PC-9 (cell line): ENCODE results near the gene PDZD7. TPM values are rescaled to one million over a fixed set of nuclear protein-coding genes. Genes with fewer than 3 reads are reported as not detected.

Experiments
- BruUV-seq: library from RNA; stranded (reverse); fragments of 400-500 nt; replicated peaks from 2 replicates; lab custom pipeline; 2021; lab: Mats Ljungman, UMichigan
- CTCF ChIA-PET: fragments of 300-600 bp; sonication (Branson Sonifier 250); formaldehyde crosslinking; loops from one replicate; lab custom pipeline; 2022; ENCODE audit warnings: antibody characterized with exemption; lab: Charles Lee
- POLR2A ChIA-PET: fragments of 300-600 bp; sonication (Branson Sonifier 250); formaldehyde crosslinking; loops from one replicate; lab custom pipeline; 2022; ENCODE audit warnings: antibody characterized with exemption; ENCODE audit not compliant: unreplicated experiment; lab: Charles Lee
- DNase-seq, 2 experiments: peaks; one replicate each; pipeline versions ENCODE4 v3.0.0 to v3.0.0-alpha.2; 2015 to 2022; ENCODE audit warnings: mixed read lengths in 1 of 2
- H2AFZ ChIP-seq: fragments of 200-600 bp; sonication (generic); 2 replicates; pipeline ENCODE4 v1.8.1; 2017; ENCODE audit warnings: antibody characterized with exemption
- H3F3A ChIP-seq: fragments of 200-600 bp; sonication (generic); 2 replicates; pipeline ENCODE4 v1.8.1; 2017; ENCODE audit warnings: antibody characterized with exemption, mild to moderate bottlenecking, low read depth; ENCODE audit not compliant: insufficient read depth
- H3K27ac ChIP-seq: fragments of 200-600 bp; sonication (generic); 2 replicates; pipeline ENCODE4 v1.6.1; 2016; ENCODE audit warnings: mixed run types
- H3K27me3 ChIP-seq: fragments of 200-600 bp; sonication (generic); 2 replicates; pipeline ENCODE4 v1.6.1; 2016; ENCODE audit warnings: low read depth, mixed run types; ENCODE audit not compliant: insufficient read depth
- H3K36me3 ChIP-seq: fragments of 200-600 bp; sonication (generic); 2 replicates; pipeline ENCODE4 v1.6.1; 2016; ENCODE audit warnings: low read depth, mixed run types
- H3K4me1 ChIP-seq: fragments of 200-600 bp; sonication (generic); replicated peaks from 2 replicates; pipeline ENCODE4 v1.6.1; 2016; ENCODE audit warnings: mixed run types; ENCODE audit not compliant: insufficient read depth
- H3K4me2 ChIP-seq: fragments of 200-600 bp; sonication (generic); 2 replicates; pipeline ENCODE4 v1.6.1; 2017; ENCODE audit warnings: mixed run types
- H3K4me3 ChIP-seq: fragments of 200-600 bp; sonication (generic); 2 replicates; pipeline ENCODE4 v1.6.1; 2016; ENCODE audit warnings: mixed run types
- H3K79me2 ChIP-seq: fragments of 200-600 bp; sonication (generic); 2 replicates; pipeline ENCODE4 v1.6.1; 2017; ENCODE audit warnings: low read depth, mixed run types
- H3K9me2 ChIP-seq: fragments of 200-600 bp; sonication (generic); 2 replicates; pipeline ENCODE4 v1.8.1; 2017; ENCODE audit warnings: mild to moderate bottlenecking; ENCODE audit not compliant: insufficient read depth
- H3K9me3 ChIP-seq: fragments of 200-600 bp; sonication (generic); 2 replicates; pipeline ENCODE4 v1.8.1; 2016; ENCODE audit warnings: low read depth; ENCODE audit not compliant: insufficient read depth
- H4K20me1 ChIP-seq: fragments of 200-600 bp; sonication (generic); 2 replicates; pipeline ENCODE4 v1.8.1; 2017; ENCODE audit not compliant: insufficient read depth
- EZH2 ChIP-seq: fragments of 200-600 bp; sonication (generic); IDR thresholded peaks from 2 replicates; pipeline ENCODE4 v1.8.0; 2017; ENCODE audit warnings: antibody characterized with exemption, low read depth
- intact Hi-C: fragments of 100-400 bp; cut with micrococcal nuclease; formaldehyde crosslinking; loops from one replicate; pipeline ENCODE4 v1.10.0; 2022; ENCODE audit not compliant: unreplicated experiment
- total RNA-seq: library from RNA; stranded (reverse); gene quantifications from 2 replicates; pipeline ENCODE4 v1.2.3, GENCODE V29; 2021
- TF ChIP-seq, protein P1 (sequence below): fragments of 200-600 bp; sonication (generic); conservative IDR thresholded peaks from 2 replicates; pipeline ENCODE4 v1.6.1; 2017; ENCODE audit warnings: mixed run types, antibody characterized with exemption, mild to moderate bottlenecking, moderate library complexity

The PDZD7 gene
- total RNA-seq, 1 experiment from 2014 or later: 2.8 TPM

DNA sequence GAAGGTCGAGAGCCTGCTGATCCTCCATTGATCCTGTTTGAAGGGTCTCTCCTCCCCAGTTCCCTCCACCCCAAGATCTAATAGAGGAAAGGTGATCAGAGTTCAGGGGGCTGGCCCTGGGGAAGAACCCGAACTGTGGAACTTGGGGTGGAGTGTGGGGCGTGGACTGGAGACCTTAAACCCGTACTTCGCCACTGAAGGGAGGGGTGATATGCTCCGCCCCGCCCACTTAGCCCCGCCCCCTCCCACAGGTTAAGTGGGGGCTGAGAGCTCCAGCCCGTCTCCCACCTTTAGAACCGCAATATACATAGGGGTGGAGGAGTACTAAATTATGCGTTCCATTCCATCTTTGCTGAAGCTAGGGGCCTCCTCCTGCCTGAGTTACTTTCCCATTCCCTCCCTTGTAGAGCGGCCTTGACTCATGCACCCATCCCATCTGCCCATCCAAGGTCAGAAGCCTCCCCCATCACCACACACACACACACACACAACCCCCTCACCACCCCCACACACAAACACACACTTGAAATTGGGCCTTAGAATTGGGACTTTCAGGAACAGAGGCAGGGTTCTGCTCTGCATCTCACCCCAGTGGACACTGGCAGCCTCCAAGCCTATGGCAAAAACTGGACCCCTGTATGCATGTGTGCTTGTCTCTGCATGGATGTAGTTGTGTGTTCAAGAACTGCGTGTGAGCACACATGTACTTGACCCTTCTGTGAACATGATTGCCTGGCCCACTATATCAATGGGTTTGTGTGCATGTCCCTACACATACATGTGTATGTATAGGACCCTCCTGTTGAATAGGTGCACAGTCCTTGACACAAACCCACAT is 60.6 kb downstream of the PDZD7 start:
- no peak overlapping the region for H2AFZ ChIP-seq
- no peak for DNase-seq
- CTCF ChIA-PET: no interaction called here

DNA sequence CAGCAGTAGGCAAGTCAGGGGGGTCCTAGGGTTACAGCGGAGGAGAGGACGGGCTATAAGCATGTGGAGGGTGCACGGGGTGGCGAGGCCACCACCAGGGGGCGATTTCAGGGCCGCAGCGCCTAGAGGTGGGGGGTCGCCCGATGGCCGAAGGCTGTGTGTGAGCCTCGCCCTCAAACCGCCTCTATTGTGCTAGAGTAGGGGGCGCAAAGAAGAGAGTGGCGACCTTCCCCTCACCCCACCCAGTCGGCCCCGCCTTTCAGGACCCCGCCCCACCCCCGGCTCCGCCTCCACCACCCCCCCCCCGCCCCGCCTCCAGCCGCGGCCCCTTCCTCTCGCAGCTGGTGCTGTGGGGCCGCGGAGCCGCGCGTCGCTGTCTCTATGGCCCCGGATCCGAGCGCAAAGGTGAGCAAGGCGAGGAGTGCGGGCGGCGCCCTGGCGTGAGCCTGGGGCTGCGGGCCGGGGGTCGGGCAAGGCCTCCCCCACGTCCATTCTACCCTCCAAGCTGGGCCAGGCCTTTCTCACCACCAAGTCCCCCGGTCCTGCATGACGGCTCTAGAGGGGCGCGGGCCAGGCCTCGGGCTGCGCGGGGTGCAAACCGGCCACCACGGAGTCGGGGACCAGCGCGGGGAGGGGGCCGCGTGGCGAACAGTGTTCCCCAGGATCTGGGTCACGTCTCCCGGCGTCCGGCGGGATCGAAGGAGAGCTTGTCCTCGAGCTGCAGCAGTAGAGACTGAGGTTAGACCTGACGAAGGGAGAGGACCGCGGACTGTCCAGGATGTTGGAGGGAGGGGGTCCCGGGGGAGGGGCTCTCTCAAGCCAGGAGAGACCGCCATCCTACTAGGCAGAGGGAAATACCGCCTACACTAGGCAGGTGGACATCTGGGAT is 61.5 kb downstream of the PDZD7 start, which contains the start of gene SEMA4G:
Gene SEMA4G (plus strand): TSS at position 318 of the 889 bp plus-strand sequence. CDS start 3,409 bp downstream, outside the sequence.
- Histone ChIP-seq H3K36me3 (no peaks in the 10 kb centered on the region), H3K9me2 (no peaks in the 10 kb centered on the region), H4K20me1 (no peaks in the 10 kb centered on the region), H3K4me1 (no peaks in the 10 kb centered on the region), H3K27me3 (no peaks in the 10 kb centered on the region), H2AFZ (no peak within 1 kb of the TSS), H3F3A (no peaks in the 10 kb centered on the region), H3K27ac (no peak within 1 kb of the TSS), H3K79me2 (no peaks in the 10 kb centered on the region), H3K4me3 (no peak within 1 kb of the TSS), H3K9me3 (no peaks in the 10 kb centered on the region), H3K4me2 (no peak within 1 kb of the TSS)
- intact Hi-C loops: no loop called here
- ChIA-PET POLR2A (no interaction called here), CTCF (no interaction called here)
- TF ChIP-seq, protein P1, sequence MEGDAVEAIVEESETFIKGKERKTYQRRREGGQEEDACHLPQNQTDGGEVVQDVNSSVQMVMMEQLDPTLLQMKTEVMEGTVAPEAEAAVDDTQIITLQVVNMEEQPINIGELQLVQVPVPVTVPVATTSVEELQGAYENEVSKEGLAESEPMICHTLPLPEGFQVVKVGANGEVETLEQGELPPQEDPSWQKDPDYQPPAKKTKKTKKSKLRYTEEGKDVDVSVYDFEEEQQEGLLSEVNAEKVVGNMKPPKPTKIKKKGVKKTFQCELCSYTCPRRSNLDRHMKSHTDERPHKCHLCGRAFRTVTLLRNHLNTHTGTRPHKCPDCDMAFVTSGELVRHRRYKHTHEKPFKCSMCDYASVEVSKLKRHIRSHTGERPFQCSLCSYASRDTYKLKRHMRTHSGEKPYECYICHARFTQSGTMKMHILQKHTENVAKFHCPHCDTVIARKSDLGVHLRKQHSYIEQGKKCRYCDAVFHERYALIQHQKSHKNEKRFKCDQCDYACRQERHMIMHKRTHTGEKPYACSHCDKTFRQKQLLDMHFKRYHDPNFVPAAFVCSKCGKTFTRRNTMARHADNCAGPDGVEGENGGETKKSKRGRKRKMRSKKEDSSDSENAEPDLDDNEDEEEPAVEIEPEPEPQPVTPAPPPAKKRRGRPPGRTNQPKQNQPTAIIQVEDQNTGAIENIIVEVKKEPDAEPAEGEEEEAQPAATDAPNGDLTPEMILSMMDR: no peak; the same call in 1 of the 2 replicates
- TF ChIP-seq EZH2: no peak
- BruUV-seq: no TSS peak
- no peak for DNase-seq

More for the DNA sequence above, 60.6 kb downstream of the PDZD7 start:
- Histone ChIP-seq H3K27ac (no peak overlapping the region), H3K27me3 (no peaks in the 10 kb centered on the region), H3K4me1 (no peaks in the 10 kb centered on the region), H3F3A (no peaks in the 10 kb centered on the region), H3K36me3 (no peaks in the 10 kb centered on the region), H3K4me2 (no peak overlapping the region), H3K9me3 (no peaks in the 10 kb centered on the region), H3K4me3 (no peak overlapping the region), H3K79me2 (no peaks in the 10 kb centered on the region), H3K9me2 (no peaks in the 10 kb centered on the region), H4K20me1 (no peaks in the 10 kb centered on the region)
- TF ChIP-seq EZH2: no peak
- TF ChIP-seq, protein P1: no peak
- intact Hi-C loops: no loop called here
- no TSS peak for BruUV-seq
- POLR2A ChIA-PET: no interaction called here

DNA sequence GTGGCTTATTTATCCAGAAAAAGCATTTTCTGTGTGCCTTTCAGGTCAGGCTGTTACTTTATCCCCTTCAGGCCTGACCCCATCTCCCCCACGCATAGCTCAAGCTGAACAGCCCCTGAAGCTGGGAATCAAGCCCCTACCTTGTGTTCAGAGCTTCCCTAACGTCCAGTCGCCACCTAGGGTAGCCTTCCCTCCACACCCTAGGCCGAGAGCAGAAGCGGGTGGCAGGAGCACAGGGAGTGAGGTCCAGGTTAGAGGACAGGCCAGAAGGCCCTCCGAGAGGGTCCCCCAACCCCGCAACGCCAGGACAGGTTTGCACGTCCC is 62.1 kb downstream of the PDZD7 start:
- Histone ChIP-seq H3K4me3 (no peak overlapping the region), H3K27ac (no peak overlapping the region), H3K9me2 (no peaks in the 10 kb centered on the region), H3K4me1 (no peaks in the 10 kb centered on the region), H3K27me3 (no peaks in the 10 kb centered on the region), H4K20me1 (no peaks in the 10 kb centered on the region), H3K4me2 (no peak overlapping the region), H3K9me3 (no peaks in the 10 kb centered on the region), H3K36me3 (no peaks in the 10 kb centered on the region), H3K79me2 (no peaks in the 10 kb centered on the region), H2AFZ (no peak overlapping the region), H3F3A (no peaks in the 10 kb centered on the region)
- BruUV-seq: no TSS peak
- ChIA-PET POLR2A (no interaction called here), CTCF (no interaction called here)
- TF ChIP-seq EZH2: no peak
- TF ChIP-seq, protein P1: no peak
- intact Hi-C loops: no loop called here
- no peak for DNase-seq
